NT2/D1 (cell line): ENCODE results near the gene ECI1.

Source experiments
- SUZ12 ChIP-seq: IDR thresholded peaks from 2 replicates; pipeline ENCODE4 v1.6.1; 2011; ENCODE audit not compliant: insufficient read length, insufficient read depth; ENCODE audit errors: extremely low read depth
- YY1 ChIP-seq: IDR thresholded peaks from 2 replicates; pipeline ENCODE4 v1.6.1; 2011; ENCODE audit not compliant: insufficient read length, insufficient read depth
- ZNF274 ChIP-seq: IDR thresholded peaks from 2 replicates; pipeline ENCODE4 v1.6.1; 2011; ENCODE audit warnings: mild to moderate bottlenecking, low read depth, low read length

DNA sequence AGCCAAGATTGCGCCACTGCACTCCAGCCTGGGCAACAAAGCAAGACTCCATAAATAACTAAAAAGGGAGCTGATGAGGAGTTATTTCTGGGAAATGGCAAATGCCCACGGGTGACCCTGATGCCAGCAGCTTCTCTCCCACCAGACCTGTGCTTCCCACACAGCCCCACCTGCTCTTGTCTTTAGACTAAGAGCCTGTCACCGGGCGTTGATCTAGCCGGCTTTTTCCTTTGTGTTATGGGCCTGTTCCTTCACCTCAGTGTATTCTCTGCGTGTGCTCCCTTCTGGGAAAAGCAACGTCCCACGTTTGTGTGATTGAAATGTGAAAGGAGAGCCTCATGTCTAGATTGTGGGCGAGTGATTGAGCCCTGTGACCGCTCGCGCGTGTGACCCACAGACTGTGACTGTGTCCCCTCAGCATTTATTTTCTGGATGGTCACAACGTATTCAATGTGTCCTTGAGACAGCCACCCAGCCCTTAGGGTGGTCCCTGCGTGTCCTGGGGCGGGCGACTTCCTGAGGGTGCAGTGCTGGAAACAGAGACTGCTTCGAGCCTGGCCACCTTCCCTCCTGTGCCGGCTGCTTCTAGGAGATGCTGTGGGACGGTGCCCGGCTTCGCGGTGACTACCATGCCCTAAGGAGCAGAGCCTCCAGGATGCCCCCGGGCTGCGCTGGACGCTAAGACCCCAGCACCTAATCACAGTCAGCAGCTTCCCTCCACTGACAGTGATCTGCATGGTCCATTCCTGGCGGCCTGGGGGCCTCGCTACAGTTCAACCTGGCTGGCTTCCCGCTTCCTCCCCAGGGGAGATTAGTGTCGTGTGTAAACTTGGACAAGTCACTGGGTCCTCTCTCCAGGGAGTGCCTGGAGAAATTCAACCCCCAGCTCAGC, 24.3 kb upstream of the ECI1 start:
- no peak for TF ChIP-seq ZNF274
- TF ChIP-seq SUZ12: no peak
- no peak for TF ChIP-seq YY1
